ENCODE data around the gene PSAP. TPM values are rescaled to one million over a fixed set of nuclear protein-coding genes. Genes with fewer than 3 reads are reported as not detected.
"Not testable (repeated sequence)": the region's sequence is repeated elsewhere in the genome, so short reads cannot be mapped to it uniquely, and the experiment has no call there.

PSAP gene
- total and polyA plus RNA-seq, 2 experiments from 2014 or later = 151 to 391 TPM

DNA sequence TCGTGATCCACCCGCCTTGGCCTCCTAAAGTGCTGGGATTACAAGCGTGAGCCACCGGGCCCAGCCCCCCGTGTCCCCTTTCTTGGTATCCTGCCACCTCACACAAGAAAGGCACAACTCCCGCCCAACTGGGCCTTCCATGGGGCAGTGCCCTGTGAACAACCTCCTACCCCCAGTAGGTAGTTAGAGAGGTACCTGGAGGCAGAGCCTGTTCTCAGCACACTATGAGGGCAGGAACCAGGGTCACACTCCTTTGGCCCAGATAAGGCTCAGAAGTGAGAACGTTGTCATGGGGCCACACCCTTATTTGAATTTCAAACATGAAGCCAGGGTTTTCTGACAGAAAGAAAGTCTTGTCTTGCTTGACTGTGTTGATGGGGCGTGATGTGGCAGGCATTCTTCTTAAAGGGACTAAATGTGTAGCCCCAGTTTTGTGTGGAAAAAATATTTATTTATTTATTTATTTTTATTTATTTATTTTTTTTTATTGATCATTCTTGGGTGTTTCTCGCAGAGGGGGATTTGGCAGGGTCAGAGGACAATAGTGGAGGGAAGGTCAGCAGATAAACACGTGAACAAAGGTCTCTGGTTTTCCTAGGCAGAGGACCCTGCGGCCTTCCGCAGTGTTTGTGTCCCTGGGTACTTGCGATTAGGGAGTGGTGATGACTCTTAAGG, 23.8 kb upstream of the PSAP start:
- H3K27me3 ChIP-seq (ENCODE audit: insufficient read depth); H3F3A ChIP-seq (replicated peaks; ENCODE audit: low read depth); DNase-seq (ENCODE audit: low spot score); H3K4me3 ChIP-seq; H3K27ac ChIP-seq (ENCODE audit: low read depth); H3K27ac Mint-ChIP-seq; H3K79me2 ChIP-seq (replicated peaks; ENCODE audit: insufficient read depth); H3K4me3 Mint-ChIP-seq; H3K27me3 Mint-ChIP-seq (ENCODE audit: insufficient read depth, low read depth, poor library complexity); H4K20me1 ChIP-seq (replicated peaks; ENCODE audit: insufficient read depth); H3K9me2 ChIP-seq (ENCODE audit: insufficient read depth); H3K36me3 Mint-ChIP-seq (ENCODE audit: low read depth); H3K4me2 ChIP-seq; ATAC-seq; H3K36me3 ChIP-seq (ENCODE audit: insufficient read depth); H3K4me1 Mint-ChIP-seq; H3K4me1 ChIP-seq (ENCODE audit: insufficient read depth); H2AFZ ChIP-seq: not testable (repeated sequence)
- H3K9me3 Mint-ChIP-seq = peaks cover 21% of the 10 kb centered on the region

DNA sequence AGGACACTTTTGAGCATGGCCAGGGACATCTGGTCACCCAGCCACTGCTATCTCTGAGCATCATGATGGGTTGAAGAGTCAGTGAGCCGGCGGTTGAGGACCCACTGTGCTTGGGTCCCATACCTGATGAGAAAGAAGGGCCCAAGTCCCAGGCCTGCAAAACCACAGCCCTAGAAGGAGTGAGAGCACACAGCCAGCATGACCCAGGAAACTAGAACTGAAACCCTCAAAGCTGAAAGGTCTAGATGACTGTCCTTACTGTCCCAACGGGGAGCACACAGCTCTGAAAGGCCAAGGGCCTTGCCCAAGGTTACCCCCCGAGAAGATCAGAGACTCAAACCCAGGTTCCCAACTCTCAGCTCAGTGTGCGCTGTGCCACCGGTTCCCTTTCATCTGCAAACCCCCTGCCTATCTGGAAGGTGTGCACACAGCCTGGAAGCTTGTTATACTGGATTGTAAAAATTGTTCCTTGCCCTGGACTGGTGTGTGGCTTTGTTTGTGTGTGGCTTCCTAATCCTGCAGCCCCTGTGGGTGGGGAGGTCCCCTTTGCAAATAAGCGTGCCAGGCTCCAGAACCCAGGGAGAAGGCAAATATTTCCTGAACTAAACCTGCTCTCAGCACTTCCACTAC, 22.6 kb upstream of the PSAP start:
- H3K4me1 Mint-ChIP-seq = peaks cover 7% of the 10 kb centered on the region
- H3K79me2 ChIP-seq (replicated peaks; ENCODE audit: insufficient read depth) = no peaks in the 10 kb centered on the region
- no peak overlapping the region for H3K4me3 ChIP-seq
- H3K4me2 ChIP-seq = no peak overlapping the region
- no peaks in the 10 kb centered on the region for H4K20me1 ChIP-seq (replicated peaks; ENCODE audit: insufficient read depth)
- DNase-seq (ENCODE audit: low spot score) = no peak
- H3K27me3 ChIP-seq (ENCODE audit: insufficient read depth) = no peaks in the 10 kb centered on the region
- no peaks in the 10 kb centered on the region for H3F3A ChIP-seq (replicated peaks; ENCODE audit: low read depth)
- ATAC-seq = no peak
- H3K4me3 Mint-ChIP-seq = no peak overlapping the region
- H2AFZ ChIP-seq = no peak overlapping the region
- H3K36me3 ChIP-seq (ENCODE audit: insufficient read depth) = no peaks in the 10 kb centered on the region
- peaks cover 6% of the 10 kb centered on the region for H3K27me3 Mint-ChIP-seq (ENCODE audit: insufficient read depth, low read depth, poor library complexity)
- no peaks in the 10 kb centered on the region for H3K4me1 ChIP-seq (ENCODE audit: insufficient read depth)
- H3K9me3 Mint-ChIP-seq = peaks cover 23% of the 10 kb centered on the region
- no peaks in the 10 kb centered on the region for H3K9me2 ChIP-seq (ENCODE audit: insufficient read depth)
- H3K36me3 Mint-ChIP-seq (ENCODE audit: low read depth) = peaks cover 6% of the 10 kb centered on the region; the same call in 2 of the 3 replicates
- H3K27ac Mint-ChIP-seq = no peak overlapping the region
- no peak overlapping the region for H3K27ac ChIP-seq (ENCODE audit: low read depth)
- TF ChIP-seq NANOG (IDR thresholded peaks at IDR 0.05; ENCODE audit: borderline replicate concordance) = no peak
- TF ChIP-seq ZNF331 (CRISPR knock-in tag; IDR thresholded peaks at IDR 0.05; ENCODE audit: low read depth) = no peak
- TF ChIP-seq, protein P1, sequence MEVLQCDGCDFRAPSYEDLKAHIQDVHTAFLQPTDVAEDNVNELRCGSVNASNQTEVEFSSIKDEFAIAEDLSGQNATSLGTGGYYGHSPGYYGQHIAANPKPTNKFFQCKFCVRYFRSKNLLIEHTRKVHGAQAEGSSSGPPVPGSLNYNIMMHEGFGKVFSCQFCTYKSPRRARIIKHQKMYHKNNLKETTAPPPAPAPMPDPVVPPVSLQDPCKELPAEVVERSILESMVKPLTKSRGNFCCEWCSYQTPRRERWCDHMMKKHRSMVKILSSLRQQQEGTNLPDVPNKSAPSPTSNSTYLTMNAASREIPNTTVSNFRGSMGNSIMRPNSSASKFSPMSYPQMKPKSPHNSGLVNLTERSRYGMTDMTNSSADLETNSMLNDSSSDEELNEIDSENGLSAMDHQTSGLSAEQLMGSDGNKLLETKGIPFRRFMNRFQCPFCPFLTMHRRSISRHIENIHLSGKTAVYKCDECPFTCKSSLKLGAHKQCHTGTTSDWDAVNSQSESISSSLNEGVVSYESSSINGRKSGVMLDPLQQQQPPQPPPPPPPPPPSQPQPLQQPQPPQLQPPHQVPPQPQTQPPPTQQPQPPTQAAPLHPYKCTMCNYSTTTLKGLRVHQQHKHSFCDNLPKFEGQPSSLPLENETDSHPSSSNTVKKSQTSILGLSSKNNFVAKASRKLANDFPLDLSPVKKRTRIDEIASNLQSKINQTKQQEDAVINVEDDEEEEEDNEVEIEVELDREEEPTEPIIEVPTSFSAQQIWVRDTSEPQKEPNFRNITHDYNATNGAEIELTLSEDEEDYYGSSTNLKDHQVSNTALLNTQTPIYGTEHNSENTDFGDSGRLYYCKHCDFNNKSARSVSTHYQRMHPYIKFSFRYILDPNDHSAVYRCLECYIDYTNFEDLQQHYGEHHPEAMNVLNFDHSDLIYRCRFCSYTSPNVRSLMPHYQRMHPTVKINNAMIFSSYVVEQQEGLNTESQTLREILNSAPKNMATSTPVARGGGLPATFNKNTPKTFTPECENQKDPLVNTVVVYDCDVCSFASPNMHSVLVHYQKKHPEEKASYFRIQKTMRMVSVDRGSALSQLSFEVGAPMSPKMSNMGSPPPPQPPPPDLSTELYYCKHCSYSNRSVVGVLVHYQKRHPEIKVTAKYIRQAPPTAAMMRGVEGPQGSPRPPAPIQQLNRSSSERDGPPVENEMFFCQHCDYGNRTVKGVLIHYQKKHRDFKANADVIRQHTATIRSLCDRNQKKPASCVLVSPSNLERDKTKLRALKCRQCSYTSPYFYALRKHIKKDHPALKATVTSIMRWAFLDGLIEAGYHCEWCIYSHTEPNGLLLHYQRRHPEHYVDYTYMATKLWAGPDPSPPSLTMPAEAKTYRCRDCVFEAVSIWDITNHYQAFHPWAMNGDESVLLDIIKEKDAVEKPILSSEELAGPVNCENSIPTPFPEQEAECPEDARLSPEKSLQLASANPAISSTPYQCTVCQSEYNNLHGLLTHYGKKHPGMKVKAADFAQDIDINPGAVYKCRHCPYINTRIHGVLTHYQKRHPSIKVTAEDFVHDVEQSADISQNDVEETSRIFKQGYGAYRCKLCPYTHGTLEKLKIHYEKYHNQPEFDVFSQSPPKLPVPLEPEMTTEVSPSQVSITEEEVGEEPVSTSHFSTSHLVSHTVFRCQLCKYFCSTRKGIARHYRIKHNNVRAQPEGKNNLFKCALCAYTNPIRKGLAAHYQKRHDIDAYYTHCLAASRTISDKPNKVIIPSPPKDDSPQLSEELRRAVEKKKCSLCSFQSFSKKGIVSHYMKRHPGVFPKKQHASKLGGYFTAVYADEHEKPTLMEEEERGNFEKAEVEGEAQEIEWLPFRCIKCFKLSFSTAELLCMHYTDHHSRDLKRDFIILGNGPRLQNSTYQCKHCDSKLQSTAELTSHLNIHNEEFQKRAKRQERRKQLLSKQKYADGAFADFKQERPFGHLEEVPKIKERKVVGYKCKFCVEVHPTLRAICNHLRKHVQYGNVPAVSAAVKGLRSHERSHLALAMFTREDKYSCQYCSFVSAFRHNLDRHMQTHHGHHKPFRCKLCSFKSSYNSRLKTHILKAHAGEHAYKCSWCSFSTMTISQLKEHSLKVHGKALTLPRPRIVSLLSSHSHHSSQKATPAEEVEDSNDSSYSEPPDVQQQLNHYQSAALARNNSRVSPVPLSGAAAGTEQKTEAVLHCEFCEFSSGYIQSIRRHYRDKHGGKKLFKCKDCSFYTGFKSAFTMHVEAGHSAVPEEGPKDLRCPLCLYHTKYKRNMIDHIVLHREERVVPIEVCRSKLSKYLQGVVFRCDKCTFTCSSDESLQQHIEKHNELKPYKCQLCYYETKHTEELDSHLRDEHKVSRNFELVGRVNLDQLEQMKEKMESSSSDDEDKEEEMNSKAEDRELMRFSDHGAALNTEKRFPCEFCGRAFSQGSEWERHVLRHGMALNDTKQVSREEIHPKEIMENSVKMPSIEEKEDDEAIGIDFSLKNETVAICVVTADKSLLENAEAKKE (CRISPR knock-in tag; IDR thresholded peaks at IDR 0.05) = no peak
- no peak for TF ChIP-seq POLR2AphosphoS5 (IDR thresholded peaks at IDR 0.05; ENCODE audit: low read depth)
- no peak for TF ChIP-seq ZNF114 (CRISPR knock-in tag; IDR thresholded peaks at IDR 0.05)
- no peak for TF ChIP-seq STAT1 (IDR thresholded peaks at IDR 0.05; ENCODE audit: unreplicated experiment)
- TF ChIP-seq EZH2phosphoT487 (IDR thresholded peaks at IDR 0.05; ENCODE audit: unreplicated experiment) = no peak
- no peak for TF ChIP-seq JUNB (IDR thresholded peaks at IDR 0.05; ENCODE audit: unreplicated experiment)
- no peak for TF ChIP-seq CREB1 (CRISPR knock-in tag; IDR thresholded peaks at IDR 0.05; ENCODE audit: low read depth)
- TF ChIP-seq, protein P2, sequence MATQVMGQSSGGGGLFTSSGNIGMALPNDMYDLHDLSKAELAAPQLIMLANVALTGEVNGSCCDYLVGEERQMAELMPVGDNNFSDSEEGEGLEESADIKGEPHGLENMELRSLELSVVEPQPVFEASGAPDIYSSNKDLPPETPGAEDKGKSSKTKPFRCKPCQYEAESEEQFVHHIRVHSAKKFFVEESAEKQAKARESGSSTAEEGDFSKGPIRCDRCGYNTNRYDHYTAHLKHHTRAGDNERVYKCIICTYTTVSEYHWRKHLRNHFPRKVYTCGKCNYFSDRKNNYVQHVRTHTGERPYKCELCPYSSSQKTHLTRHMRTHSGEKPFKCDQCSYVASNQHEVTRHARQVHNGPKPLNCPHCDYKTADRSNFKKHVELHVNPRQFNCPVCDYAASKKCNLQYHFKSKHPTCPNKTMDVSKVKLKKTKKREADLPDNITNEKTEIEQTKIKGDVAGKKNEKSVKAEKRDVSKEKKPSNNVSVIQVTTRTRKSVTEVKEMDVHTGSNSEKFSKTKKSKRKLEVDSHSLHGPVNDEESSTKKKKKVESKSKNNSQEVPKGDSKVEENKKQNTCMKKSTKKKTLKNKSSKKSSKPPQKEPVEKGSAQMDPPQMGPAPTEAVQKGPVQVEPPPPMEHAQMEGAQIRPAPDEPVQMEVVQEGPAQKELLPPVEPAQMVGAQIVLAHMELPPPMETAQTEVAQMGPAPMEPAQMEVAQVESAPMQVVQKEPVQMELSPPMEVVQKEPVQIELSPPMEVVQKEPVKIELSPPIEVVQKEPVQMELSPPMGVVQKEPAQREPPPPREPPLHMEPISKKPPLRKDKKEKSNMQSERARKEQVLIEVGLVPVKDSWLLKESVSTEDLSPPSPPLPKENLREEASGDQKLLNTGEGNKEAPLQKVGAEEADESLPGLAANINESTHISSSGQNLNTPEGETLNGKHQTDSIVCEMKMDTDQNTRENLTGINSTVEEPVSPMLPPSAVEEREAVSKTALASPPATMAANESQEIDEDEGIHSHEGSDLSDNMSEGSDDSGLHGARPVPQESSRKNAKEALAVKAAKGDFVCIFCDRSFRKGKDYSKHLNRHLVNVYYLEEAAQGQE (IDR thresholded peaks at IDR 0.05; ENCODE audit: unreplicated experiment) = no peak
- TF ChIP-seq EZH2 (IDR thresholded peaks at IDR 0.05; ENCODE audit: low read depth, unreplicated experiment) = no peak
